ENCODE measurements around the gene CYB561A3.

CYB561A3 gene

GRCh38 chr11:61345954-61346843 lies 15.5 kb downstream of the CYB561A3 start:
- no peak overlapping the region for H3K4me3 ChIP-seq (ENCODE audit: low read depth, low read length)
- TF ChIP-seq CTCF (IDR thresholded peaks at IDR 0.05; ENCODE audit: insufficient read depth, low read length, missing control alignments): no peak
- ChIA-PET CTCF (interaction anchor here (4.0 to 27.5 kb wide), 2 partner anchors 10 to 39 kb away, joined by 35 to 352 read pairs; partner anchors contain the start of genes DDB1 and TKFC), POLR2A (interaction anchor here (4.5 kb wide), 1 partner anchor 15 kb away, joined by 33 read pairs; the partner anchor contains the start of genes CYB561A3 and TMEM138)
- DNase-seq (ENCODE audit: low read depth, low spot score): no peak

- DNase-seq (ENCODE audit: low read depth, low spot score): no peak
- no peak overlapping the region for H3K4me3 ChIP-seq (ENCODE audit: low read depth, low read length)
- ChIA-PET POLR2A (interaction anchor here (0.6 kb wide), 1 partner anchor 85 kb away, joined by 3 read pairs; no protein-coding TSS in a partner anchor), CTCF (interaction anchor here (0.7 to 27.5 kb wide), 5 partner anchors 9 to 192 kb away, joined by 3 to 352 read pairs (median 3); partner anchors contain the start of genes DDB1 and TKFC)
- no peak for TF ChIP-seq CTCF (IDR thresholded peaks at IDR 0.05; ENCODE audit: insufficient read depth, low read length, missing control alignments)
Measured at GRCh38 chr11:61345170-61345610, 16.5 kb downstream of the CYB561A3 start.

GRCh38 chr11:61343792-61344745 lies 17.6 kb downstream of the CYB561A3 start:
- POLR2A ChIA-PET: no interaction called here
- DNase-seq (ENCODE audit: low read depth, low spot score): no peak
- CTCF ChIA-PET: interaction anchor here (1.1 to 27.5 kb wide), 4 partner anchors 7 to 191 kb away, joined by 3 to 352 read pairs (median 4); partner anchors contain the start of genes DDB1 and TKFC
- no peak overlapping the region for H3K4me3 ChIP-seq (ENCODE audit: low read depth, low read length)
- no peak for TF ChIP-seq CTCF (IDR thresholded peaks at IDR 0.05; ENCODE audit: insufficient read depth, low read length, missing control alignments)

GRCh38 chr11:61342207-61342803 lies 19.4 kb downstream of the CYB561A3 start:
- no peak for DNase-seq (ENCODE audit: low read depth, low spot score)
- H3K4me3 ChIP-seq (ENCODE audit: low read depth, low read length): no peak overlapping the region
- ChIA-PET CTCF (interaction anchor here (1.0 to 10.1 kb wide), 3 partner anchors 9 to 43 kb away, joined by 4 to 926 read pairs (median 5); partner anchors contain the start of genes DDB1, TKFC and TMEM216), POLR2A (interaction anchor here (0.6 to 1.7 kb wide), 2 partner anchors 19 to 36 kb away, joined by 3 to 7 read pairs; partner anchors contain the start of genes CYB561A3 and TMEM138)
- no peak for TF ChIP-seq CTCF (IDR thresholded peaks at IDR 0.05; ENCODE audit: insufficient read depth, low read length, missing control alignments)

GRCh38 chr11:61341706-61342105 lies 20.0 kb downstream of the CYB561A3 start:
- POLR2A ChIA-PET: interaction anchor here (0.5 to 1.7 kb wide), 3 partner anchors 19 to 68 kb away, joined by 3 to 7 read pairs (median 3); partner anchors contain the start of genes CYB561A3 and TMEM138
- no peak for TF ChIP-seq CTCF (IDR thresholded peaks at IDR 0.05; ENCODE audit: insufficient read depth, low read length, missing control alignments)
- CTCF ChIA-PET: interaction anchor here (1.0 to 10.1 kb wide), 3 partner anchors 8 to 43 kb away, joined by 4 to 926 read pairs (median 5); partner anchors contain the start of genes DDB1, TKFC and TMEM216
- H3K4me3 ChIP-seq (ENCODE audit: low read depth, low read length): no peak overlapping the region
- DNase-seq (ENCODE audit: low read depth, low spot score): no peak

Data from AG04449 (cell line).